ENCODE data around the gene EDN2.

EDN2 gene

GRCh38 chr1:41435570-41436178 is 48.8 kb downstream of the EDN2 start:
- no peak for DNase-seq

- no peak for DNase-seq
Measured at GRCh38 chr1:41434748-41435449, 49.6 kb downstream of the EDN2 start.

- DNase-seq, result no peak
Measured at GRCh38 chr1:41434306-41434705, 50.2 kb downstream of the EDN2 start.

- no peak for DNase-seq
Measured at GRCh38 chr1:41433501-41433900, 51.0 kb downstream of the EDN2 start.

- peak; percentile 86 to 90 for DNase-seq
Measured at GRCh38 chr1:41432481-41433280, 51.8 kb downstream of the EDN2 start.

DNA sequence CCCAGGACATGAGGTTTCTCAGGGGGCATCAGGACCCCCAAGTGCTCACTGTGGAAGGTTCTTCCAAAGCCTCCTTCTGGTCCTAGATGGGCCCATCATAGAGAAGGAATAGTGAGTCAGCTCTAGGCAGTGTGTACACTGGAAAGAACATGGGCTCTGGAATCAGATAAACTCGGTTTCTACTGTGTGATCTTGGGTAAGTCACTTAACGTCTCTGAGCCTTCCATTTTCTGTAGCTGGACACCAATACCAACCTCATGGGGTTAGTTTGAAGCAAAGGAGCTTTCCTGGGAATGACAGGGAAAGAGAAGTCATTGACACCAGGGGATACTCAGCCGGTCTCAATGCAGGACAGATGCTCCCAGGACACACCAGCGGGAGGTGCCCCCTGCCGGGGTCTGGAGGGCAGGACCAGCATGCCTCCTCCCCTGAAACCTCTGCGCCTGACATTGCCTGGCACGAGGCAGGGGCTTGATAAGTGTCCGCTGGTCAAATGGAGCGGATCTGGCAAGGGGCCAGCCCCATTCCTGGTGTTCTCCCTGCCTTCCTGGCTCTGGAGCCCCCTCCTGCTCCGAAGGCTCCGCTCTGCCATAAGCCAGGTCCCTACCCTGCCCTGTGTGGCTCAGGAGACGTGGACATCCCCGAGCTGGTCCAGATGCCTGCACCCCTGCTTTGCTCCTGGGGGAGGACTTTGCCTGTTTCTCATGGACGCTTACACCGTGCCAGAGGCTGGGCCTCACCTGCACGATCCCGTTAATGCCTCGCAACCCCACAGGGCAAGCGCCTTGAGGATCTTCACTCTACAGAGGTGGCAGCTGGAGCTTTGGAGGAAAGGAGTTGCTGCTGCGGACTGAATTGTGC is 52.8 kb downstream of the EDN2 start:
- no peak for DNase-seq

GRCh38 chr1:41430582-41430981 is 53.9 kb downstream of the EDN2 start:
- no peak for DNase-seq

GRCh38 chr1:41430069-41430468 is 54.4 kb downstream of the EDN2 start:
- DNase-seq, result no peak

- DNase-seq, result no peak
Measured at GRCh38 chr1:41429641-41430035, 54.8 kb downstream of the EDN2 start.
